GM12865 (cell line): ENCODE measurements around the gene DPYSL4.

Source experiments
- DNase-seq: peaks from one replicate; pipeline ENCODE4 v3.0.0; 2010; ENCODE audit warnings: low read depth
- H3K4me3 ChIP-seq: 2 replicates; pipeline ENCODE4 v1.5.1; 2011; ENCODE audit warnings: mild to moderate bottlenecking, low read depth, low read length, control low read depth
- CTCF ChIP-seq: IDR thresholded peaks from 2 replicates; pipeline ENCODE4 v1.5.1; 2011; ENCODE audit warnings: low read length, control low read depth, low read depth, inconsistent platforms; ENCODE audit not compliant: insufficient read depth; ENCODE audit errors: missing control alignments

DPYSL4 gene

GRCh38 chr10:132162021-132162531 lies 24.7 kb upstream of the DPYSL4 start:
- no peak for DNase-seq
- no peak overlapping the region for H3K4me3 ChIP-seq

GRCh38 chr10:132162590-132163277 lies 24.0 kb upstream of the DPYSL4 start:
- H3K4me3 ChIP-seq, result no peak overlapping the region
- DNase-seq, result no peak

More at GRCh38 chr10:132162021-132162531, 24.7 kb upstream of the DPYSL4 start:
- TF ChIP-seq CTCF, result no peak

GRCh38 chr10:132163278-132163765 lies 23.4 kb upstream of the DPYSL4 start:
- TF ChIP-seq CTCF, result no peak
- H3K4me3 ChIP-seq, result no peak overlapping the region
- DNase-seq, result peak; percentile 21

More at GRCh38 chr10:132162590-132163277, 24.0 kb upstream of the DPYSL4 start:
- no peak for TF ChIP-seq CTCF

DNA sequence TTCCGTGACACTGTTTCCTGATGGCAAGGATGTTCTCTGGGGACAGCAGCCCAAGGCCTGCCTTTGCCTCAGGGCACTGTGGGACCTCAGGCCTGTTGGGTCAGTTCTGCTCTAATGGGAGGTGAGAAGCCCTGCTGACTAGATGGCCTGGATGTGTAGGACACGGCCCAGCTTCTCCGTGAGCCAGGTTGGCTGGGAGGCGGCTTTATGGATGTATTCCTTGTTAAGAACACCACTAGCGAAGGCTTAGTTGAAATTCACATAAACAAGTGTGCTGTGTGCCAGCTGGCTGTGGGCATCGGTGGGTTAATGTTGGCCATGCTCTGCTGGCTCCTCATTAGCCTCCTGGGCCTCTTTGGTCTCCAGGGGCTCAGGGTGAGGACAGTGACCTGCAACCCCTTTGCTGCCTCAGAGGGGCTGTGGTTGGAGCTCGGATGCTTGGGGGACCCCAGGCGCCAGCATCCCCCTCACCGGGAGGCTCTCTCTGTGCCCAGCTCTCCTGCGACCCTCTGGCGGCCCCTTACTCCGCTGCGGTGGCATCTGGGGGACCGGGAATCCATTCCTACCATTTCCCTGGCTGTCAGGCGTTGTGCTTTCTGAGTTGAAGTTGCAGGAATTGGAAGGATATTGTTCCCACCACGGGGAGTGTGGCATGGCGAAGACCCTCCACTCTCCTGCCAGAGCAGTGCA lies 22.8 kb upstream of the DPYSL4 start:
- H3K4me3 ChIP-seq, result no peak overlapping the region
- TF ChIP-seq CTCF, result no peak
- DNase-seq, result no peak

- no peak for DNase-seq
- TF ChIP-seq CTCF, result no peak
- H3K4me3 ChIP-seq, result no peak overlapping the region
Observed at GRCh38 chr10:132164761-132165278, 21.9 kb upstream of the DPYSL4 start.

DNA sequence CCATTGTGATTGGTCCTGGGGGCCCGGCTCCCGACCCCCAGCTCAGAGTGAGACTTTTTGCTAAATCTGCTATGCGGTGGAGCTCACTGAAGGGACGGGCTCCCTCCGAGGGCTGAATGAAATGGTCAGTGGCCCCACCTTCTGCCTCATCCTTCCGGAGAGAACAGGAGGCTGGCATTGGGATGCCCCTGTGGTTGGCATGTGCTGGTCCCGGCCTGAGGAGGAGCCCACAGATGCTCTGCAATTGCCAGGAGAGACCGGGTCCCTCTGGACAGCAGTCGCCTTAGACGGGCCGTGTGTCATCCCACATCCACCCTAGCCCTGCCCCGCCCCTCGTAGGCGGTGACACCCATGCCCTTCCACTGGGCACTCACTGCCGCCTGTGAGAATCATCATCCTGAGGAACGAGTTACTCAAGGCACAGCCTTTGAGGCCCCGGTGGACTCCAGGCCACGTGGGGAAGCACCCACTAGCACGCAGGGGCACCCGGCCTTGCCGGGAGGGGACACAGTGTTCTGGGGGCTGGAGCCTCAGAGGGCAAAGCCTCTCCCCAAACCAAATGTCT lies 21.2 kb upstream of the DPYSL4 start:
- no peak for DNase-seq
- no peak for TF ChIP-seq CTCF
- no peak overlapping the region for H3K4me3 ChIP-seq
